H9 (cell line): Measurements from ENCODE around the gene TNIP3. TPM values are rescaled to one million over a fixed set of nuclear protein-coding genes. Genes with fewer than 3 reads are reported as not detected.

Experiments
- DNase-seq: peaks from one replicate; pipeline ENCODE4 v3.0.0-alpha.2; 2017
- H2AFZ ChIP-seq: one replicate; pipeline ENCODE4 v1.6.1; 2013; ENCODE audit warnings: mild to moderate bottlenecking, low read length, control low read depth, moderate library complexity
- H2AK5ac ChIP-seq: 2 replicates; pipeline ENCODE4 v1.6.1; 2013; ENCODE audit warnings: low read length, control low read depth, mixed read lengths; ENCODE audit not compliant: insufficient read length
- H2BK120ac ChIP-seq: one replicate; pipeline ENCODE4 v1.6.1; 2013; ENCODE audit warnings: low read depth, mild to moderate bottlenecking, low read length, control low read depth, inconsistent platforms; ENCODE audit not compliant: poor library complexity, severe bottlenecking
- H2BK12ac ChIP-seq: 2 replicates; pipeline ENCODE4 v1.6.1; 2013; ENCODE audit warnings: low read length, control low read depth, mixed read lengths, low read depth; ENCODE audit not compliant: insufficient read length
- H2BK15ac ChIP-seq: 2 replicates; pipeline ENCODE4 v1.6.1; 2013; ENCODE audit warnings: low read depth, low read length, control low read depth
- H2BK20ac ChIP-seq: one replicate; pipeline ENCODE4 v1.6.1; 2013; ENCODE audit warnings: low read depth, mild to moderate bottlenecking, low read length, control low read depth, inconsistent platforms; ENCODE audit not compliant: poor library complexity, severe bottlenecking
- H2BK5ac ChIP-seq: 2 replicates; pipeline ENCODE4 v1.6.1; 2013; ENCODE audit warnings: low read length, control low read depth, mixed read lengths; ENCODE audit not compliant: insufficient read length
- H3K14ac ChIP-seq: 2 replicates; pipeline ENCODE4 v1.6.1; 2013; ENCODE audit warnings: low read length, control low read depth; ENCODE audit not compliant: insufficient read depth
- H3K18ac ChIP-seq: 2 replicates; pipeline ENCODE4 v1.6.1; 2013; ENCODE audit warnings: low read depth, mild to moderate bottlenecking, mixed read lengths, low read length, control low read depth; ENCODE audit not compliant: insufficient read length
- H3K23ac ChIP-seq: 2 replicates; pipeline ENCODE4 v1.6.1; 2013; ENCODE audit warnings: low read length, control low read depth, mixed read lengths, low read depth; ENCODE audit not compliant: insufficient read length
- H3K23me2 ChIP-seq: 2 replicates; pipeline ENCODE4 v1.6.1; 2013; ENCODE audit warnings: low read depth, mild to moderate bottlenecking, mixed read lengths, low read length, control low read depth; ENCODE audit not compliant: insufficient read length, poor library complexity, severe bottlenecking
- H3K27ac ChIP-seq: 2 replicates; pipeline ENCODE4 v1.5.1; 2013; ENCODE audit warnings: low read length, control low read depth, mixed read lengths, low read depth; ENCODE audit not compliant: insufficient read length
- H3K27me3 ChIP-seq: 2 replicates; pipeline ENCODE4 v1.6.1; 2013; ENCODE audit warnings: low read length, control low read depth, inconsistent platforms; ENCODE audit not compliant: insufficient read depth
- H3K4ac ChIP-seq: 2 replicates; pipeline ENCODE4 v1.6.1; 2013; ENCODE audit warnings: low read depth, mild to moderate bottlenecking, control low read depth, inconsistent platforms, low read length, moderate library complexity
- H3K4me1 ChIP-seq: 2 replicates; pipeline ENCODE4 v1.6.1; 2013; ENCODE audit warnings: low read length, control low read depth, inconsistent platforms; ENCODE audit not compliant: insufficient read depth
- H3K4me2 ChIP-seq: 2 replicates; pipeline ENCODE4 v1.6.1; 2013; ENCODE audit warnings: low read length, control low read depth, mixed read lengths; ENCODE audit not compliant: insufficient read length, insufficient read depth
- H3K56ac ChIP-seq: 2 replicates; pipeline ENCODE4 v1.6.1; 2013; ENCODE audit warnings: low read depth, mild to moderate bottlenecking, mixed read lengths, low read length, control low read depth; ENCODE audit not compliant: insufficient read length
- H3K79me1 ChIP-seq: 2 replicates; pipeline ENCODE4 v1.6.1; 2013; ENCODE audit warnings: low read depth, mild to moderate bottlenecking, moderate library complexity, low read length, control low read depth, inconsistent platforms; ENCODE audit not compliant: insufficient read depth, poor library complexity, severe bottlenecking
- H3K79me2 ChIP-seq: 2 replicates; pipeline ENCODE4 v1.6.1; 2013; ENCODE audit warnings: low read length, control low read depth, inconsistent platforms; ENCODE audit not compliant: insufficient read depth
- H3K9ac ChIP-seq: 2 replicates; pipeline ENCODE4 v1.6.1; 2013; ENCODE audit warnings: low read length, control low read depth, mixed read lengths; ENCODE audit not compliant: insufficient read length; ENCODE audit errors: extremely low read depth
- H3K9me3 ChIP-seq: one replicate; pipeline ENCODE4 v1.6.1; 2013; ENCODE audit warnings: low read depth, low read length, inconsistent platforms; ENCODE audit not compliant: control insufficient read depth
- H3T11ph ChIP-seq: one replicate; pipeline ENCODE4 v1.6.1; 2013; ENCODE audit warnings: mild to moderate bottlenecking, low read length, control low read depth, inconsistent platforms
- H4K20me1 ChIP-seq: one replicate; pipeline ENCODE4 v1.6.1; 2013; ENCODE audit not compliant: control insufficient read depth, insufficient read length, insufficient read depth
- H4K5ac ChIP-seq: 2 replicates; pipeline ENCODE4 v1.6.1; 2013; ENCODE audit warnings: low read depth, mild to moderate bottlenecking, mixed read lengths, low read length, control low read depth; ENCODE audit not compliant: insufficient read length
- H4K8ac ChIP-seq: replicated peaks from 2 replicates; pipeline ENCODE4 v1.6.1; 2013; ENCODE audit warnings: low read length, control low read depth, mixed read lengths, low read depth; ENCODE audit not compliant: insufficient read length
- H4K91ac ChIP-seq: 2 replicates; pipeline ENCODE4 v1.6.1; 2013; ENCODE audit warnings: low read depth, mild to moderate bottlenecking, moderate library complexity, mixed read lengths, low read length, control low read depth; ENCODE audit not compliant: insufficient read length
- H3K27ac Mint-ChIP-seq, 3 experiments: 2 replicates in 2 of 3; 3 replicates in 1 of 3; pipeline ENCODE4 v1.8.0; 2020 to 2021; ENCODE audit warnings: mixed read lengths in 3 of 3, mild to moderate bottlenecking in 1 of 3, moderate library complexity in 1 of 3
- H3K27me3 Mint-ChIP-seq: 2 replicates; pipeline ENCODE4 v1.8.0; 2021; ENCODE audit warnings: low read depth, mild to moderate bottlenecking, moderate library complexity, mixed read lengths
- H3K36me3 Mint-ChIP-seq, 3 experiments: 2 replicates in 2 of 3; 3 replicates in 1 of 3; pipeline ENCODE4 v1.8.0; 2020 to 2021; ENCODE audit warnings: low read depth in 3 of 3, mixed read lengths in 3 of 3; ENCODE audit not compliant: insufficient read depth in 1 of 3
- H3K4me1 Mint-ChIP-seq, 2 experiments: 2 replicates each; pipeline ENCODE4 v1.8.0; 2020; ENCODE audit warnings: mixed read lengths in 2 of 2
- H3K4me3 Mint-ChIP-seq, 2 experiments: 2 replicates in 1 of 2; 3 replicates in 1 of 2; pipeline ENCODE4 v1.8.0; 2020 to 2021; ENCODE audit warnings: mild to moderate bottlenecking in 2 of 2, mixed read lengths in 2 of 2, moderate library complexity in 1 of 2
- H3K9me3 Mint-ChIP-seq, 2 experiments: 2 replicates in 1 of 2; 3 replicates in 1 of 2; pipeline ENCODE4 v1.8.0; 2020; ENCODE audit warnings: mild to moderate bottlenecking in 2 of 2, mixed read lengths in 2 of 2, moderate library complexity in 1 of 2
- CTCF ChIP-seq: fragments of 200-600 bp; sonication (generic); conservative IDR thresholded peaks from 3 replicates; pipeline ENCODE4 v1.8.0; 2021; ENCODE audit warnings: antibody characterized with exemption, mild to moderate bottlenecking
- WGBS: extraction: QIAGEN DNeasy Blood & Tissue Kit; methylation state at CpG from one replicate; pipeline ENCODE4 v1.1.7; 2013; ENCODE audit warnings: missing lambda C conversion rate, low lambda C conversion rate, mixed read lengths; ENCODE audit not compliant: insufficient read length; ENCODE audit errors: extremely low coverage; 5-methylcytosine and 5-hydroxymethylcytosine counted together
- total RNA-seq: library from RNA; stranded (reverse); gene quantifications from 2 replicates; pipeline ENCODE4 v1.2.1, GENCODE V29; 2021

The TNIP3 gene
- total RNA-seq, 1 experiment from 2014 or later: not detected

- Histone ChIP-seq H2BK15ac (no peak overlapping the region), H2BK5ac (no peak overlapping the region), H3K79me2 (no peaks in the 10 kb centered on the region), H2AFZ (no peak overlapping the region), H3T11ph (no peak overlapping the region), H3K9me3 (no peaks in the 10 kb centered on the region), H2BK120ac (no peak overlapping the region), H3K23me2 (no peaks in the 10 kb centered on the region), H4K20me1 (no peaks in the 10 kb centered on the region), H4K5ac (no peak overlapping the region), H4K8ac (no peak overlapping the region), H3K56ac (no peak overlapping the region), H3K4me2 (no peak overlapping the region), H3K9ac (no peak overlapping the region), H3K79me1 (no peaks in the 10 kb centered on the region), H3K27me3 (no peaks in the 10 kb centered on the region), H3K4ac (no peak overlapping the region), H2BK12ac (no peak overlapping the region), H4K91ac (no peak overlapping the region), H3K23ac (no peak overlapping the region), H2BK20ac (no peak overlapping the region), H2AK5ac (no peak overlapping the region), H3K27ac (no peak overlapping the region), H3K18ac (no peak overlapping the region), H3K14ac (no peak overlapping the region), H3K4me1 (no peaks in the 10 kb centered on the region)
- H3K36me3 Mint-ChIP-seq: no peaks in the 10 kb centered on the region
- no CpG with 5 or more reads among the region's 4 CpGs for WGBS
- H3K27me3 Mint-ChIP-seq: no peaks in the 10 kb centered on the region
- no peak for DNase-seq
- no peak for TF ChIP-seq CTCF
- no peak overlapping the region for H3K27ac Mint-ChIP-seq
- no peak overlapping the region for H3K4me3 Mint-ChIP-seq
- no peaks in the 10 kb centered on the region; a peak in 1 of 4 replicates for H3K4me1 Mint-ChIP-seq
- H3K9me3 Mint-ChIP-seq: no peaks in the 10 kb centered on the region
Observed at GRCh38 chr4:121130326-121130660, 33.8 kb downstream of the TNIP3 start.
